ENCODE data around the gene ABCD2.

Gene ABCD2

DNA sequence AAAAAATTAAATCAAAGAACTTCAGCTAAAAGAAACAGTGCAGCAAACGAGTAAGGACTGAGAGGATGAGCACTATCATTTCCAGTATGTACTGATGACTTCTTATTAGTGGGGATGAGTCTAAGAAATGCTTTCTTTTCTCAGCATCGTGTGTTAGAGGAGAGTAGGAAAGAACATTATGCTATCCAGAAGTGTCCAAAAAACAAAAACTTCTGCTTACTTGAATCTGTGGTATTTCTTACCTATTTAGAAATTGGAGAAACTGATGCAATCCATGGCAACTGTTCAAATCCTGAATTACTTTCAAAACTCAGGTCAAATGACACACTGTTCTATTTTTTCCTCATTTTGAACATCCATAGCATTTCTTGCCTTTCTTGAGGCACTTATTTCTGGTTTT, 23.7 kb downstream of the ABCD2 start:
- TF ChIP-seq GABPA (IDR thresholded peaks at IDR 0.05; ENCODE audit: low read depth), result no peak
- no peak for TF ChIP-seq SPI1 (IDR thresholded peaks at IDR 0.05; ENCODE audit: borderline replicate concordance, low read depth)
- TF ChIP-seq, protein P1, sequence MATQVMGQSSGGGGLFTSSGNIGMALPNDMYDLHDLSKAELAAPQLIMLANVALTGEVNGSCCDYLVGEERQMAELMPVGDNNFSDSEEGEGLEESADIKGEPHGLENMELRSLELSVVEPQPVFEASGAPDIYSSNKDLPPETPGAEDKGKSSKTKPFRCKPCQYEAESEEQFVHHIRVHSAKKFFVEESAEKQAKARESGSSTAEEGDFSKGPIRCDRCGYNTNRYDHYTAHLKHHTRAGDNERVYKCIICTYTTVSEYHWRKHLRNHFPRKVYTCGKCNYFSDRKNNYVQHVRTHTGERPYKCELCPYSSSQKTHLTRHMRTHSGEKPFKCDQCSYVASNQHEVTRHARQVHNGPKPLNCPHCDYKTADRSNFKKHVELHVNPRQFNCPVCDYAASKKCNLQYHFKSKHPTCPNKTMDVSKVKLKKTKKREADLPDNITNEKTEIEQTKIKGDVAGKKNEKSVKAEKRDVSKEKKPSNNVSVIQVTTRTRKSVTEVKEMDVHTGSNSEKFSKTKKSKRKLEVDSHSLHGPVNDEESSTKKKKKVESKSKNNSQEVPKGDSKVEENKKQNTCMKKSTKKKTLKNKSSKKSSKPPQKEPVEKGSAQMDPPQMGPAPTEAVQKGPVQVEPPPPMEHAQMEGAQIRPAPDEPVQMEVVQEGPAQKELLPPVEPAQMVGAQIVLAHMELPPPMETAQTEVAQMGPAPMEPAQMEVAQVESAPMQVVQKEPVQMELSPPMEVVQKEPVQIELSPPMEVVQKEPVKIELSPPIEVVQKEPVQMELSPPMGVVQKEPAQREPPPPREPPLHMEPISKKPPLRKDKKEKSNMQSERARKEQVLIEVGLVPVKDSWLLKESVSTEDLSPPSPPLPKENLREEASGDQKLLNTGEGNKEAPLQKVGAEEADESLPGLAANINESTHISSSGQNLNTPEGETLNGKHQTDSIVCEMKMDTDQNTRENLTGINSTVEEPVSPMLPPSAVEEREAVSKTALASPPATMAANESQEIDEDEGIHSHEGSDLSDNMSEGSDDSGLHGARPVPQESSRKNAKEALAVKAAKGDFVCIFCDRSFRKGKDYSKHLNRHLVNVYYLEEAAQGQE (IDR thresholded peaks at IDR 0.05; ENCODE audit: insufficient replicate concordance, low read depth), result no peak
- TF ChIP-seq, protein P2, sequence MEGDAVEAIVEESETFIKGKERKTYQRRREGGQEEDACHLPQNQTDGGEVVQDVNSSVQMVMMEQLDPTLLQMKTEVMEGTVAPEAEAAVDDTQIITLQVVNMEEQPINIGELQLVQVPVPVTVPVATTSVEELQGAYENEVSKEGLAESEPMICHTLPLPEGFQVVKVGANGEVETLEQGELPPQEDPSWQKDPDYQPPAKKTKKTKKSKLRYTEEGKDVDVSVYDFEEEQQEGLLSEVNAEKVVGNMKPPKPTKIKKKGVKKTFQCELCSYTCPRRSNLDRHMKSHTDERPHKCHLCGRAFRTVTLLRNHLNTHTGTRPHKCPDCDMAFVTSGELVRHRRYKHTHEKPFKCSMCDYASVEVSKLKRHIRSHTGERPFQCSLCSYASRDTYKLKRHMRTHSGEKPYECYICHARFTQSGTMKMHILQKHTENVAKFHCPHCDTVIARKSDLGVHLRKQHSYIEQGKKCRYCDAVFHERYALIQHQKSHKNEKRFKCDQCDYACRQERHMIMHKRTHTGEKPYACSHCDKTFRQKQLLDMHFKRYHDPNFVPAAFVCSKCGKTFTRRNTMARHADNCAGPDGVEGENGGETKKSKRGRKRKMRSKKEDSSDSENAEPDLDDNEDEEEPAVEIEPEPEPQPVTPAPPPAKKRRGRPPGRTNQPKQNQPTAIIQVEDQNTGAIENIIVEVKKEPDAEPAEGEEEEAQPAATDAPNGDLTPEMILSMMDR (IDR thresholded peaks at IDR 0.05; ENCODE audit: insufficient read depth, low read length), result no peak
- Histone ChIP-seq H3K27me3 (ENCODE audit: insufficient read depth, poor library complexity, severe bottlenecking) (no peaks in the 10 kb centered on the region), H3K27ac (replicated peaks) (no peak overlapping the region), H3K4me3 (replicated peaks; ENCODE audit: insufficient read depth, low read length) (no peak overlapping the region)
- DNase-seq (ENCODE audit: low read depth in 1 of 2, low spot score in 1 of 2), result no peak

DNA sequence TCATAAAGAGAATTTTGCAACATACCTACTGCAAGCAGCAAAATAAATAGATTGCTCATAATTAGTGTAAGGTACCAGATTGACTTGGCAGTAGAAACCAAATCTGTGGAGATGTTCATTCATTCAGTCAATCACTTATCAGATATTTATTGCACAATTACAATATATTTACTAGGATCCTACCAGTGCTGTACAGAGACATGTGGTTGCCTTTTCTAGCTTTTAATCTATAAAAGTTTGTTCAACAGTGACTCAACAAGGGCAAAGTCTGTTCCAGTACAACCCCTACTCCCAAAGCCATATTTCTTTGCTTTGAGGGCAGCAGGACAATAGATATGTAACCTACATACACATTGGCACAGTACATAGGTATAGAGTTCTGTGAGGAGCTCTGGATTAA, 27.3 kb downstream of the ABCD2 start:
- TF ChIP-seq GABPA (IDR thresholded peaks at IDR 0.05; ENCODE audit: low read depth) (no peak), POLR2AphosphoS5 (IDR thresholded peaks at IDR 0.05; ENCODE audit: low read depth) (no peak), SPI1 (IDR thresholded peaks at IDR 0.05; ENCODE audit: borderline replicate concordance, low read depth) (no peak)
- TF ChIP-seq, protein P2 (IDR thresholded peaks at IDR 0.05; ENCODE audit: insufficient read depth, low read length), result no peak
- TF ChIP-seq, protein P1 (IDR thresholded peaks at IDR 0.05; ENCODE audit: insufficient replicate concordance, low read depth), result no peak
- no peaks in the 10 kb centered on the region for H3K27me3 ChIP-seq (ENCODE audit: insufficient read depth, poor library complexity, severe bottlenecking)
- DNase-seq (ENCODE audit: low read depth in 1 of 2, low spot score in 1 of 2), result no peak
- H3K27ac ChIP-seq (replicated peaks), result no peak overlapping the region
- H3K4me3 ChIP-seq (replicated peaks; ENCODE audit: insufficient read depth, low read length), result no peak overlapping the region

DNA sequence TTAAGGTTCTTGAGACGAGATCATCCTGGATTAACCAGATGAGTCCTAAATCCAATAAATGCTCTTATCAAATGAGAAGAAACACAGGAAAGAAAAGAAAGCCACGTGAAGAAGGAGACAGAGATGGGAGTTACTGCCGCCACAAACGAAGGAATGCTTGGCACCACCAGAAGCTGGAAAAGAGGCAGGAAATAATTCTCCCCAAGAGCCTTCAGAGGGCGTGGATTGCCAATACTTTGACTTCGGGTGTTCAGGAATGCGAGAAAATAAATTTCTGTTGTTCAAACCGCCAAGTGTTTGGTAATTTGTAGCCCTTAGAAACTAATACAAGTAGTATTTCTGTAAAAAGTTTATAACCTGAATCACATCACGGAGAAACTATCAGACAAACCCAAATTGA, 31.3 kb downstream of the ABCD2 start:
- H3K27me3 ChIP-seq (ENCODE audit: insufficient read depth, poor library complexity, severe bottlenecking), result no peaks in the 10 kb centered on the region
- no peak overlapping the region for H3K4me3 ChIP-seq (replicated peaks; ENCODE audit: insufficient read depth, low read length)
- no peak overlapping the region for H3K27ac ChIP-seq (replicated peaks)
- no peak for TF ChIP-seq GABPA (IDR thresholded peaks at IDR 0.05; ENCODE audit: low read depth)
- TF ChIP-seq POLR2AphosphoS5 (IDR thresholded peaks at IDR 0.05; ENCODE audit: low read depth), result no peak
- TF ChIP-seq, protein P2 (IDR thresholded peaks at IDR 0.05; ENCODE audit: insufficient read depth, low read length), result no peak
- TF ChIP-seq, protein P1 (IDR thresholded peaks at IDR 0.05; ENCODE audit: insufficient replicate concordance, low read depth), result no peak
- no peak for TF ChIP-seq SPI1 (IDR thresholded peaks at IDR 0.05; ENCODE audit: borderline replicate concordance, low read depth)
- no peak for DNase-seq (ENCODE audit: low read depth in 1 of 2, low spot score in 1 of 2)
